ENCODE measurements around the gene IMPG1.

Gene IMPG1

DNA sequence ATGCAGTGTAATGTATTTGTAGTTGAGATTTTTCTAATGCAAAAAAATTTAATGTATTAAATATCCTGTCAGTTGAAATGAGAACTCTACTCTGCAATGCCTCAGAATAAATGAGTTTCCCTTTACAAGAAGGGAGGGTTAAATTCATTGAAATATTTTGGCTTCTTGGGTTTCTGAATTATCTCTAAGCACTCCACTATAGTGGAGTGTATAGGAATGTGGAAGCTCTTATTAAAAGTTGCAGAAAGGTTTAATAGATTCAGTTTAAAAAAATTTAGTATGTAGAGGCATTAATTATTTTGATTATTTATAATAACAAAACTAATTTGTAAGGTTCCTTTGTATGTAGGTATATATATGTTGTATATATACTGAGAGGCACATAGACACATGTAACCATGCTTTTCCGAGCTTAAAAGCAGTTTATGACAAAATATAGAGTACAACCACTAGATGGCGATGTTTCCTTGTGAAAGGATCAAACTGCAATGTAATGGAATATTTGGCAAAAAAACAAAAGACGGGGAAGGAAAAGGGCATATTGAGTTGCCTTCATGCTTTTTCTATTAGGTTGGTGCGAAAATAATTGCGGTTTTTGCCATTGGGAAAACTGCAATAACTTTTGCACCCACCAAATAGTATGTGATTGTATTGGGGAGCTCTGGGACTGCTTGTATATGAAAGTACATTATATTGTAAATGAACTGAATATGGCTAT lies 179.2 kb downstream of the IMPG1 start:
- no peak for DNase-seq (ENCODE audit: low read depth in 3 of 3)

DNA sequence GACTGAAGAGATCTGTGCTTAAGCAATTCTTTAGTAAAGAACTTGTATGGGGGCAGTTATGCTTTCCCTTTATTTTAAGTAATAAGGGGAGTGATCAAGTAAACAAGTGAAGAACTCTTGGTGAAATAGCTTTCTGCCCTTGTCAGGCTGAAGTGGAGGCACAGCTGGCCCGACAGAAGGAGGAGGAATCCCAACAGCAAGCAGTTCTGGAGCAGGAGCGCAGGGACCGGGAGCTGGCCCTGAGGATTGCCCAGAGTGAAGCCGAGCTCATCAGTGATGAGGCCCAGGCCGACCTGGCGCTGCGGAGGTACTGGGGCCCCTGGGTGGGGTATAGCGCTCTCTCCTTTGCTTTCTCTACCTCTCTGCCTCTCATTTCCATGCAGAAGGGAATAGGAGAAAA lies 180.1 kb downstream of the IMPG1 start:
- DNase-seq (ENCODE audit: low read depth in 3 of 3): no peak

DNA sequence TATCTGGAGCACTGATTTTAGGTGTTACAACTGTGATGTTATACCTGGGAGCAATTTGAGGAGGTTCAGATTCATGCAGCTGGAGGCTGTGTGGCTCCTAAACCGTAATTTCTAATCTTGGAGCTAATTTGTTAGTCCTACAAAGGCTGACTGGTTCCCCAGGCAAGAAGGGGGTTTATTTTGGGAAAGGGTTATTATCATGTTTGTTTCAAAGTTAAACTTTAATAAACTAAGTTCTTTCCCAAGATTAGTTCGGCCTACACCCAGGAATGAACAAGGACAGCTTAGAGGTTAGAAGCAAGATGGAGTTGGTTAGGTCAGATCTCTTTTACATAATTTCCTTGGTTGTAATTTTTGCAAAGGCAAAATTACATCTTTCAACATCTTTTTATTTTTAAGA lies 187.6 kb downstream of the IMPG1 start:
- no peak for DNase-seq (ENCODE audit: low read depth in 3 of 3)

DNA sequence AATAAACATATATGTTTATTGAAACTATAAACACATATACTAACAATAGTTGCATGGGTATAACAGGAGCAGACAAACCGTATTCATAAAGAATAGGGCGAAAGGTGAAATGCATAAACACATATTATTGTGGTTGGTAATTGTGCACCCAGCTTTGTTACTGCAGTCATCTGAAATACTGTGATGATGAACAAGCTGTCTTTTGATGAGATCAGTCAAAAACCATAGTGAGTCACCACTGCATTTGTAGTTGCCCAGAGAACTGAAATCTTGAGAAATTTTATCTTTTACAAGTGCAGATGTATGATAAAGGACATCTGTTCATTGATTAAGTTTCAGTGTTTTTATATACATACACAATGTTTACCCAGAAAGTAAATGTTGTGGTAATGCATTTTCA lies 189.7 kb downstream of the IMPG1 start:
- DNase-seq (ENCODE audit: low read depth in 3 of 3): no peak

DNA sequence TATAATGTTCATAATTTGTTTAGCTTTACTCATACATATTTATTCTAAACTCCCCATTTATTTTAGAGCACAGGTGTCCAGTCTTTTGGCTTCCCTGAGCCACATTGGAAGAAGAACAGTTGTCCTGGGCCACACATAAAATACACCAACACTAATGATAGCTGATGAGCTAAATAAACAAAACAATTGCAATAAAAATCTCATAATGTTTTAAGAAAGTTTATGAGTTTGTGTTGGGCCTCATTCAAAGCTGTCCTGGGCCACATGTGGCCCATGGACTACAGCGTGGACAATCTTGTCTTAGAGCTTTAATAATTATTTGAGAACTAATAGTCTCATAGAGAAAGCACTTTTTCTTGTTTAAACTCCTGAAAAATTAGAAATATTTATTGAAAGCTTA lies 192.2 kb downstream of the IMPG1 start:
- no peak for DNase-seq (ENCODE audit: low read depth in 3 of 3)

DNA sequence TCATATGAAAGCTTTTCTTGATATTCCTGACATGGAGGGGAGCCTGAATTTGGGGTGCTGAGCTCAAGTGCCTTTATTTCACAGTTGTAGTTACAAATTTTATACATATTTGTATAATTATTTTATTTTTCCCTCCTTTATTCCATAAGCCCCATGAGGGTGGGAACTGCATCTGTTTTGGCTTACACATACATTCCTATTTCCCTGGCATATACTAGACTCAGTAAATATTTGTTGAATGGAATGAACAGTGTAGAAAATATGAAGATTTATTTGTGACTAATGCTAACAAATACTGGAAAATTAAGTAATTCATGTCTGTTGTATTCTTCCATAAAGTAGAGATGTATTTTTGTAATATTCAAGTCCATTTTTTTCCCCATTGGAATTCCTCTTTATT lies 196.3 kb downstream of the IMPG1 start:
- no peak for DNase-seq (ENCODE audit: low read depth in 3 of 3)

DNA sequence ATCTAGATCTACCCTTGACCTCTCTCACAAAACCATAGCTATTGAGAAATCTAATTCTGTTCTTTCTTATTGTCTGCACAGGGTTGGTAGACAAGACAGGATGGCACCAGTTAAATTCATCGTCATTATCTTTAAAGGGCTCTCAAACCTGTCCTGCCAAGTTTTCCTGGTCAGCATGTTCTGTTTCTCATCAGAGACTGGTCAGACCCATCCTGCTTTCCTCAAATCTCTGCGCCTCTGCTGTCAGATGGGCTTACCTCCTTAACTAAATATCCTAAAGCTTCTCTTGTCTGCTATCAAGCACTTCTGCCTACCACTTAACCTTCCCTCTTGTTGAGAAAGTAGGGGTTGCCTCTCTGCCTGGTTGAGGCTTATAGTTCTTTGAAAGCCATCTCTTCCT lies 198.2 kb downstream of the IMPG1 start:
- no peak for DNase-seq (ENCODE audit: low read depth in 3 of 3)

Data from stimulated activated CD4-positive, alpha-beta T cell treated with anti-CD3 and anti-CD28 coated beads, TNF-alpha, amount 100 ng/mL, for 24 hours (primary cell).